ENCODE data around the gene SECISBP2.

DNA sequence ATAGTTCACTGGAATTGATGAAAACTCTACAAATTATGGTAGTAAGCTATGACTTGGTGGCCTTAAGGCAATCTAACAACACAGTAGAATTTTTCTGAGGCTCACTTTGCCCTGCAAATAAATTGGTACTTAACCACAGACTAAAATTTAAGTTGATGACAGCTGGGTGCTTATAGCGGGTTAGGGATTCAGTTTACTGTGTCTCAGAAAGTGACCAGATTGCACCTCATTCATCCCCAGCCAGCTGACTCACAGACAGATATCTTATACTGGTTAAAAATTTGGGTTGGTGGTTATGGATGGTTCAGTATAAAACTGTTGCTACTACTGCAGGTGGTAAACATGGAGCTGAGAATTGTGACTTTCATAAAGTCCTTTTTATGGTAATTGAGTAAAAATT, 4.5 kb upstream of the SECISBP2 start:
- TF ChIP-seq EZH2 (IDR thresholded peaks at IDR 0.05; ENCODE audit: low read length): no peak
- TF ChIP-seq, protein P1, sequence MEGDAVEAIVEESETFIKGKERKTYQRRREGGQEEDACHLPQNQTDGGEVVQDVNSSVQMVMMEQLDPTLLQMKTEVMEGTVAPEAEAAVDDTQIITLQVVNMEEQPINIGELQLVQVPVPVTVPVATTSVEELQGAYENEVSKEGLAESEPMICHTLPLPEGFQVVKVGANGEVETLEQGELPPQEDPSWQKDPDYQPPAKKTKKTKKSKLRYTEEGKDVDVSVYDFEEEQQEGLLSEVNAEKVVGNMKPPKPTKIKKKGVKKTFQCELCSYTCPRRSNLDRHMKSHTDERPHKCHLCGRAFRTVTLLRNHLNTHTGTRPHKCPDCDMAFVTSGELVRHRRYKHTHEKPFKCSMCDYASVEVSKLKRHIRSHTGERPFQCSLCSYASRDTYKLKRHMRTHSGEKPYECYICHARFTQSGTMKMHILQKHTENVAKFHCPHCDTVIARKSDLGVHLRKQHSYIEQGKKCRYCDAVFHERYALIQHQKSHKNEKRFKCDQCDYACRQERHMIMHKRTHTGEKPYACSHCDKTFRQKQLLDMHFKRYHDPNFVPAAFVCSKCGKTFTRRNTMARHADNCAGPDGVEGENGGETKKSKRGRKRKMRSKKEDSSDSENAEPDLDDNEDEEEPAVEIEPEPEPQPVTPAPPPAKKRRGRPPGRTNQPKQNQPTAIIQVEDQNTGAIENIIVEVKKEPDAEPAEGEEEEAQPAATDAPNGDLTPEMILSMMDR (optimal IDR thresholded peaks at IDR 0.05 in 1 of 3, IDR thresholded peaks at IDR 0.05 in 1 of 3, conservative IDR thresholded peaks at IDR 0.05 in 1 of 3; ENCODE audit: extremely low read depth in 1 of 3, insufficient read depth in 2 of 3, low read length in 3 of 3): no peak
